Measurements from ENCODE around the gene RAD51C. TPM values are rescaled to one million over a fixed set of nuclear protein-coding genes. Genes with fewer than 3 reads are reported as not detected.

The RAD51C gene
- total and polyA plus RNA-seq, 3 experiments from 2014 or later = 42.0 to 95.3 (median 88.9) TPM

DNA sequence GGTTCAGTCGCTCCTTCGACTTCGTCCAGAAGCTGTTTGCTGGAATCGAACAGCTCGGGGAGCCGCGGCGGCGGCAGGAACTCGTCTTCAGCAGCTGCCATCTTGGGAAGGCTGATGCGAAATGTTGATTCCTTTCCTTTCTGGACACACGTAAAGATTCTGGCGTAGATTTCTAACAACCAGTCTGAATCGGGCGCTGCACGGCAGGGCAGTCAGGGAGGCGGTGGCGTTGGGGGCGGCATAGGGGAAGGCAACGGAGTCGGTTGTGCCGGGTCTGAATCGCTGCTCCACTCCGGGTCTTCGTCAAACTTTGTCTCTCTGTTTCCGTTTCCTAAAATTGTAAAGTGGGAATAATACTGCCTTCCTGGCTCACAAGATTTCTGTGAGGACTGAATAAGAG is 30.9 kb upstream of the RAD51C start:
- CTCF ChIA-PET = interaction anchor here (1.1 kb wide), 1 partner anchor 30 kb away, joined by 3 read pairs; no protein-coding TSS in a partner anchor
- peak overlapping the region in 2 of 7 donors; percentile 19 to 59 for H3K4me3 Mint-ChIP-seq
- H3K27me3 Mint-ChIP-seq = peaks cover 2 to 9% of the 10 kb centered on the region in 2 donors
- H3K27ac Mint-ChIP-seq = peak overlapping the region in 1 of 8 donors; percentile 65
- Histone ChIP-seq H3K27me3 (ENCODE audit: insufficient read depth, low read length, poor library complexity, severe bottlenecking) (no peaks in the 10 kb centered on the region), H3K4me3 (ENCODE audit: low read length) (no peak overlapping the region), H3K27ac (ENCODE audit: low read depth, low read length) (no peak overlapping the region), H3K4me1 (ENCODE audit: insufficient read depth, low read length) (peaks cover 3% of the 10 kb centered on the region), H3K9me3 (ENCODE audit: low read length) (no peaks in the 10 kb centered on the region), H3K36me3 (ENCODE audit: insufficient read depth, low read length) (no peaks in the 10 kb centered on the region)
- DNase-seq = no peak
- H3K36me3 Mint-ChIP-seq = peaks cover 0 to 3% (median 0%) of the 10 kb centered on the region in 3 donors
- peaks cover 0 to 3% (median 0%) of the 10 kb centered on the region in 5 donors for H3K9me3 Mint-ChIP-seq
- H3K4me1 Mint-ChIP-seq = peaks cover 17 to 25% (median 24%) of the 10 kb centered on the region in 3 donors
- POLR2A ChIA-PET = interaction anchor here (1.3 kb wide), 1 partner anchor 30 kb away, joined by 3 read pairs; no protein-coding TSS in a partner anchor

DNA sequence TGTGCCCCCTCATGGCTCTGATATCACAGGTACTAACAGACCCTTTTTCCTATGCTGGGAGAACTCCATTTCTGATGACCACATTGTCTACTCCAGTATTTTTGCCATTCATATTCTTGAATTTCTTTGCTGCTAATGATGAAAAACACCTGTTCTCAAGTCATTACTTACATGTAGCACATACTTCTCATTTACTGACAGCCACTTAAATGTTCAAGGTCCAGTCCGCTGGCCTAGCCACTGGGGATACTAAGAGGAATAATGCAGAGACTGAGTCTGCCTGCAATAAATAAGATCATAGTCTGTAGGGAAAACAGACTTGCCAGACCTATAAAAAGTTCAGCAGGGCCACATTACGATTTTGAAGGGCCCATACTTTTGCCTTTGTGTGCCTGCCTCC is 28.1 kb upstream of the RAD51C start:
- Histone ChIP-seq H3K9me3 (ENCODE audit: low read length) (no peaks in the 10 kb centered on the region), H3K27me3 (ENCODE audit: insufficient read depth, low read length, poor library complexity, severe bottlenecking) (no peaks in the 10 kb centered on the region), H3K27ac (ENCODE audit: low read depth, low read length) (no peak overlapping the region), H3K36me3 (ENCODE audit: insufficient read depth, low read length) (no peaks in the 10 kb centered on the region), H3K4me3 (ENCODE audit: low read length) (no peak overlapping the region), H3K4me1 (ENCODE audit: insufficient read depth, low read length) (no peaks in the 10 kb centered on the region)
- CTCF ChIA-PET = no interaction called here
- H3K27ac Mint-ChIP-seq = no peak overlapping the region
- H3K36me3 Mint-ChIP-seq = peaks cover 0 to under 1% (median 0%) of the 10 kb centered on the region in 3 donors
- DNase-seq = no peak
- POLR2A ChIA-PET = no interaction called here
- peaks cover 5 to 15% of the 10 kb centered on the region in 2 donors for H3K27me3 Mint-ChIP-seq
- H3K4me1 Mint-ChIP-seq = peaks cover 4 to 14% (median 10%) of the 10 kb centered on the region in 3 donors
- no peak overlapping the region for H3K4me3 Mint-ChIP-seq
- H3K9me3 Mint-ChIP-seq = no peaks in the 10 kb centered on the region

DNA sequence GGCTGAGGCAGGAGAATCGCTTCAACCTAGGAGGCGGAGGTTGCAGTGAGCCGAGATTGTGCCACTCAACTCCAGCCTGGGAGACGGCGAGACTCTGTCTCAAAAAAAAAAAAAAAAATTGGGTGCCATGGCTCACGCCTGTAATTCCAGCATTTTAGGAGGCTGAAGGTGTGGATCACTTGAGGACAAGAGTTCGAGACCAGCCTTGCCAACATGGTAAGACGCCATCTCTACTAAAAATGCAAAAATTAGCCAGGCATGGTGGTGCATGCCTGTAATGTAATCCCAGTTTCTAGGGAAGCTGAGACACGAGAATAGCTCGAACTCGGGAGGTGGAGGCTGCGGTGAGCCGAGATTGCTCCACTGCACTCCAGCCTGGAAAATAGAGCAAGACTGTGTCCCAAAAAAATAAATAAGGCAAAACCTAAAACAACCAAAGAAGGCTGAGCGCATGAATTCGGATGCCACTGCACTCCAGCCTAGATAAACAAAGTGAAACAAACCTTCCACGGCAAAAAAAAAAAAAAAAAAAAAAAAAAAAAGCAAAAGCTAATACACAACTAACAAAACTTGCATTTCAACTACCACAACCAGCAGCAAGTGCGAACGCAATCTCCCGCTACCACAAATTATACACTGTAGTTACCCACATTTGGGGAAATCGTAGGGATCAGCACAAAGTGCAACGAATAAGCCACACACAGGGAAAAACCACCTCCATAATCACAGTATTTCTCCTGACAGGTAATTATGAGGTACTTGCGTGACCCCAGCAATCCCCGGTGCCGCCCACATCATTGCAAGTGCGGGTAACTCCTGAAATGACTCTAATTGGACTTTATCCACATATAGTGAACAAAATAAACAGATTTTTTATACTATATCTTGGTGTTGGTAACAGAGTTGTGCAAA is 26.2 kb upstream of the RAD51C start:
- H3K9me3 ChIP-seq (ENCODE audit: low read length) = no peaks in the 10 kb centered on the region
- POLR2A ChIA-PET = interaction anchor here (0.6 kb wide), 1 partner anchor 71 kb away, joined by 4 read pairs; no protein-coding TSS in a partner anchor
- no peaks in the 10 kb centered on the region for H3K36me3 Mint-ChIP-seq
- H3K4me1 Mint-ChIP-seq = peaks cover 3 to 8% (median 7%) of the 10 kb centered on the region in 3 donors
- no peaks in the 10 kb centered on the region for H3K27me3 ChIP-seq (ENCODE audit: insufficient read depth, low read length, poor library complexity, severe bottlenecking)
- H3K27ac ChIP-seq (ENCODE audit: low read depth, low read length) = peak overlapping the region; percentile 33
- DNase-seq = no peak
- no peaks in the 10 kb centered on the region for H3K36me3 ChIP-seq (ENCODE audit: insufficient read depth, low read length)
- no peak overlapping the region for H3K27ac Mint-ChIP-seq
- CTCF ChIA-PET = no interaction called here
- H3K9me3 Mint-ChIP-seq = no peaks in the 10 kb centered on the region
- peak overlapping the region; percentile 5 to 78 (median 59) for H3K4me3 Mint-ChIP-seq
- peaks cover 4 to 15% of the 10 kb centered on the region in 2 donors for H3K27me3 Mint-ChIP-seq
- H3K4me1 ChIP-seq (ENCODE audit: insufficient read depth, low read length) = no peaks in the 10 kb centered on the region
- H3K4me3 ChIP-seq (ENCODE audit: low read length) = peak overlapping the region; percentile 21

DNA sequence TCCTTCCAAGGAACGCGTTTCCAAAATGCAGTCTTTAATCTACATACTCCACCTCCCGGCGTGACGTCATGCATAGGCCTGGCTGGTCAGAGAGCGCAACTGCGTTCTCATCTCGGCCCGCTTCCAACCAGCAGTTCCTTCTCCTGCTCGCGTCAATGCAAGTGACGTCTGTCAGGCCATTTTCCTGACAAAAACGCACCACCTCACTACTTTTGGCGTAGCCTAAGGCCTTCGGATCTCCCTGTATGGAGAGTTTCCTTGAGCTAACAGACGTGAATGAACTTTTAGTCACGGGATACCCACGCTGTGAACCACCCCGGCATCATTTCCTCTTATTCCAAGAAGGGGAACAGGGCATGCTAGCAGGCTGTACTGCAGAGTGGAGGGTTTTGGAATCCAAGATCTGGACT is 25.5 kb upstream of the RAD51C start:
- Histone ChIP-seq H3K27ac (ENCODE audit: low read depth, low read length) (peak overlapping the region; percentile 33), H3K4me1 (ENCODE audit: insufficient read depth, low read length) (no peaks in the 10 kb centered on the region), H3K4me3 (ENCODE audit: low read length) (peak overlapping the region; percentile 21), H3K27me3 (ENCODE audit: insufficient read depth, low read length, poor library complexity, severe bottlenecking) (no peaks in the 10 kb centered on the region), H3K36me3 (ENCODE audit: insufficient read depth, low read length) (no peaks in the 10 kb centered on the region), H3K9me3 (ENCODE audit: low read length) (no peaks in the 10 kb centered on the region)
- Mint-ChIP-seq H3K36me3 (no peaks in the 10 kb centered on the region), H3K27me3 (peaks cover 8 to 15% of the 10 kb centered on the region in 2 donors), H3K4me3 (peak overlapping the region; percentile 5 to 78 (median 59)), H3K9me3 (no peaks in the 10 kb centered on the region), H3K4me1 (peaks cover 3 to 8% (median 7%) of the 10 kb centered on the region in 3 donors), H3K27ac (peak overlapping the region in 2 of 8 donors; percentile 51 to 58)
- ChIA-PET POLR2A (interaction anchor here (0.6 kb wide), 1 partner anchor 72 kb away, joined by 4 read pairs; no protein-coding TSS in a partner anchor), CTCF (no interaction called here)
- DNase-seq = peak in 3 of 5 donors; percentile 8 to 37 (median 30)

DNA sequence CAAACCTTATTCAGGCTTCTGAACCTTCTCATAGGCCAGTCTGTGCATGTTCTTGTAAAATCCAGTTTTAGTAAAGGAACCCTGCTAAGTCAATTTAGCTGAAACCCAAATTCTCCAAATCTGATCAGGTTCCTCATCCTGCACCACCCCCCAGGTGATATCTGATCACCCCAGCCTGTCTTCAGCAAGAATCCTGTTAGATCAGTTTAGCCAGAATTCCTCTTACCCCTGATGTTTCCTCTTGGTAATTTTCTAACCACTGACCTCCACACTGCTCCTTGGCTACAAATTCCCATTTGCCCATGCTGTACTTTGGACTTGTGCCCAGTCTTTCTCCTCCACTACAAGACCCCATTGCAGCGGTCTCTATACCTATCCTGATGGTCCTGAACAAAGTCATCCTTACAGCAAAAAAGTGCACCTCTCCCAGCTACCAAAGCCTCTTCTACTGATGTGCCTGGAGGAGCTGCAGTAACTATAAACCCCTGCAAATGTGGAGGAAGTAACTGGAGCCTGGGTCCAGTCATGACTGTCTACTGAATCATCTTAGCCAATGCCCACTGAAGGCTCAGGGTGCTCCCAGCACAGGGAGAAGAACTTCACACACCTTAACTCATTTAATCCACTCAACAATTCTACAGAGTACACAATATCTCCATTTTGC is 24.3 kb upstream of the RAD51C start:
- no peaks in the 10 kb centered on the region for H3K9me3 ChIP-seq (ENCODE audit: low read length)
- no peak overlapping the region for H3K27ac Mint-ChIP-seq
- peaks cover 3 to 8% (median 7%) of the 10 kb centered on the region in 3 donors for H3K4me1 Mint-ChIP-seq
- H3K36me3 Mint-ChIP-seq = no peaks in the 10 kb centered on the region
- CTCF ChIA-PET = interaction anchor here (0.7 kb wide), 1 partner anchor 20 kb away, joined by 3 read pairs; no protein-coding TSS in a partner anchor
- no peaks in the 10 kb centered on the region for H3K36me3 ChIP-seq (ENCODE audit: insufficient read depth, low read length)
- H3K4me3 ChIP-seq (ENCODE audit: low read length) = no peak overlapping the region
- H3K9me3 Mint-ChIP-seq = no peaks in the 10 kb centered on the region
- no peaks in the 10 kb centered on the region for H3K4me1 ChIP-seq (ENCODE audit: insufficient read depth, low read length)
- POLR2A ChIA-PET = no interaction called here
- peaks cover 9 to 15% of the 10 kb centered on the region in 2 donors for H3K27me3 Mint-ChIP-seq
- DNase-seq = no peak
- H3K4me3 Mint-ChIP-seq = no peak overlapping the region
- no peak overlapping the region for H3K27ac ChIP-seq (ENCODE audit: low read depth, low read length)
- no peaks in the 10 kb centered on the region for H3K27me3 ChIP-seq (ENCODE audit: insufficient read depth, low read length, poor library complexity, severe bottlenecking)

DNA sequence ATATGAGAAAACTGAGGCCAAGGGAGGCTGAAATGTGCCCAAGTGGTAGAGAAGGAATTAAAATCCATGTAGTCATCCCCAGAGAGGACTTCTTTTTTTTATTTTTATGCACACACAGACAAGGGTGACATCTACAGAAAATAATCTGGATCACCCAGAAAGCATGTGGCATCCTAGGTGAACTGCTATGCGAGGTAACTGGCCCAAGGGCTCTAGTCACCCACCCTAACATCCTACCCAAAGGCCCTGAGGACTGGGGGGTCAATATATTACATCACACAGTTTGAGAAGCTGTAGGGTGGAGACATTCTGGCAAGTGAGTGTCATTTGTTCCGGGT is 23.8 kb upstream of the RAD51C start:
- Histone ChIP-seq H3K9me3 (ENCODE audit: low read length) (no peaks in the 10 kb centered on the region), H3K27me3 (ENCODE audit: insufficient read depth, low read length, poor library complexity, severe bottlenecking) (no peaks in the 10 kb centered on the region), H3K4me3 (ENCODE audit: low read length) (no peak overlapping the region), H3K27ac (ENCODE audit: low read depth, low read length) (no peak overlapping the region), H3K4me1 (ENCODE audit: insufficient read depth, low read length) (no peaks in the 10 kb centered on the region), H3K36me3 (ENCODE audit: insufficient read depth, low read length) (no peaks in the 10 kb centered on the region)
- no peak for DNase-seq
- peaks cover 3 to 8% (median 7%) of the 10 kb centered on the region in 3 donors for H3K4me1 Mint-ChIP-seq
- ChIA-PET POLR2A (no interaction called here), CTCF (no interaction called here)
- no peak overlapping the region for H3K27ac Mint-ChIP-seq
- no peak overlapping the region for H3K4me3 Mint-ChIP-seq
- H3K36me3 Mint-ChIP-seq = no peaks in the 10 kb centered on the region
- H3K27me3 Mint-ChIP-seq = peaks cover 9 to 15% of the 10 kb centered on the region in 2 donors
- no peaks in the 10 kb centered on the region for H3K9me3 Mint-ChIP-seq

DNA sequence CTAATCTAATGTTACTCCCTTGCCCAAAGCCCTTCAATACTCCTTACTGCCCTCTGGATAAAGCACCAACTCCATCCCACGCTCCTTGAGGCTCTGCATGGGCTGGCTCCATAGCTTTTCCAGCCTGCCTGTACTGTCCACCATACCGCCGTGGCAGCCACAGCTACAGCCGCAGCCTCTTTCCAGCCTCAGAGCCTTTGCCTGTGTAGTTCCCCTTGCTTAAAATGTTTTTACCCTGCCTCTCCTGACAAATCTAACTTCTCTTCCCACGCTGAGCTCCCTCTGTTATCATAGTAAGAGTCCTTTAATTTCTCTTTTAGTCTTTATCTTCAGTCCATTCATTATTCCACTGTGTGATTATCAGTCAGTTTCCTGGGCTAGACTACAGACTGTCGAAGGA is 22.5 kb upstream of the RAD51C start:
- no peaks in the 10 kb centered on the region for H3K36me3 Mint-ChIP-seq

DNA sequence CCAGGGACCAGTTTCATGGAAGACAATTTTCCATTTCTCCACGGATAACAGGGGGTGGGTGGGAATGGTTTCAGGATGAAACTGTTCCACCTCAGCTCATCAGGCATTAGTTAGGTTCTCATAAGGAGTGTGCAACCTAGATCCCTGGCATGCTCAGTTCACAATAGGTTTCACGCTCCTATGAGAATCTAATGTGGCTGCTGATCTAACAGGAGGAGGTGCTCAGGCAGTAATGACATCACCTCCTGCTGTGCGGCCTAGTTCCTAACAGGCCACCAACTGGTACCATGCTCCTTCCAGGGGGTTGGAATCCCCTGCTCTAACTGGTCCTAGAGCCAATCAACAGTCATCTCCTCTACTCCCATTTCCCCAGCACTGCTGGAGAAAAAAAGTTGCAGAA is 20.4 kb upstream of the RAD51C start:
- ChIA-PET POLR2A (no interaction called here), CTCF (no interaction called here)
- no peak for DNase-seq

More for the DNA sequence above, 22.5 kb upstream of the RAD51C start:
- no peak for DNase-seq
- no peaks in the 10 kb centered on the region for H3K4me1 ChIP-seq (ENCODE audit: insufficient read depth, low read length)
- no peak overlapping the region for H3K4me3 ChIP-seq (ENCODE audit: low read length)
- Mint-ChIP-seq H3K4me1 (peaks cover 3 to 8% (median 7%) of the 10 kb centered on the region in 3 donors), H3K9me3 (no peaks in the 10 kb centered on the region), H3K4me3 (no peak overlapping the region), H3K27me3 (peaks cover 9 to 15% of the 10 kb centered on the region in 2 donors), H3K27ac (peak overlapping the region in 2 of 8 donors; percentile 6 to 66)
- H3K36me3 ChIP-seq (ENCODE audit: insufficient read depth, low read length) = no peaks in the 10 kb centered on the region
- CTCF ChIA-PET = no interaction called here
- no peaks in the 10 kb centered on the region for H3K27me3 ChIP-seq (ENCODE audit: insufficient read depth, low read length, poor library complexity, severe bottlenecking)
- POLR2A ChIA-PET = interaction anchor here (0.5 kb wide), 1 partner anchor 168 kb away, joined by 8 read pairs; no protein-coding TSS in a partner anchor
- H3K9me3 ChIP-seq (ENCODE audit: low read length) = no peaks in the 10 kb centered on the region
- no peak overlapping the region for H3K27ac ChIP-seq (ENCODE audit: low read depth, low read length)

More for the DNA sequence above, 20.4 kb upstream of the RAD51C start:
- Mint-ChIP-seq H3K9me3 (no peaks in the 10 kb centered on the region), H3K27ac (no peak overlapping the region), H3K4me1 (peaks cover 0 to 1% (median under 1%) of the 10 kb centered on the region in 3 donors), H3K4me3 (no peak overlapping the region), H3K27me3 (peaks cover 5 to 12% of the 10 kb centered on the region in 2 donors), H3K36me3 (no peaks in the 10 kb centered on the region)
- Histone ChIP-seq H3K4me1 (ENCODE audit: insufficient read depth, low read length) (no peaks in the 10 kb centered on the region), H3K9me3 (ENCODE audit: low read length) (no peaks in the 10 kb centered on the region), H3K4me3 (ENCODE audit: low read length) (no peak overlapping the region), H3K27me3 (ENCODE audit: insufficient read depth, low read length, poor library complexity, severe bottlenecking) (no peaks in the 10 kb centered on the region), H3K36me3 (ENCODE audit: insufficient read depth, low read length) (no peaks in the 10 kb centered on the region), H3K27ac (ENCODE audit: low read depth, low read length) (no peak overlapping the region)
